HCT116 (cell line): ENCODE results near the gene C3orf22. TPM values are rescaled to one million over a fixed set of nuclear protein-coding genes. Genes with fewer than 3 reads are reported as not detected.

Experiments
- ATAC-seq: fragments of 200-7000 bp; cut with Tn5 transposase; 2 replicates; pipeline ENCODE4 v1.9.1; 2020; ENCODE audit warnings: mild to moderate bottlenecking, moderate library complexity
- BruUV-seq: library from RNA; stranded (reverse); fragments of 400-500 nt; replicated peaks from 2 replicates; lab custom pipeline; 2021; lab: Mats Ljungman, UMichigan
- CTCF ChIA-PET: fragments of 300-600 bp; sonication (Branson Sonifier 250); formaldehyde crosslinking; loops from one replicate; lab custom pipeline; 2021; ENCODE audit warnings: antibody characterized with exemption; lab: Charles Lee
- POLR2A ChIA-PET: fragments of 300-600, 350-600 bp; sonication (Branson Sonifier 250); formaldehyde crosslinking; loops from one replicate; lab custom pipeline; 2021; ENCODE audit warnings: antibody characterized with exemption; lab: Charles Lee
- RAD21 ChIA-PET, 2 experiments: fragments of 300-600 bp; sonication (Branson Sonifier 250); formaldehyde crosslinking; loops; one replicate each; lab custom pipeline; 2023; ENCODE audit warnings: low total read pairs in 2 of 2; ENCODE audit not compliant: uncharacterized antibody in 2 of 2, unreplicated experiment in 2 of 2, low non-redundant PET in 1 of 2; lab: Charles Lee
- DNase-seq: peaks from one replicate; pipeline ENCODE4 v3.0.0-alpha.2; 2010; ENCODE audit warnings: low read depth, low spot score
- H2AFZ ChIP-seq: fragments of 200-600 bp; shearing (Covaris generic), sonication (generic); 2 replicates; pipeline ENCODE4 v1.6.1; 2017; ENCODE audit warnings: low read depth, mixed run types, mixed read lengths, antibody characterized with exemption, low read length; ENCODE audit not compliant: poor library complexity, severe bottlenecking
- H3K27ac ChIP-seq: 2 replicates; pipeline ENCODE4 v1.5.1; 2012; ENCODE audit warnings: low read depth, low read length
- H3K27me3 ChIP-seq: fragments of 200-600 bp; sonication (generic); 2 replicates; pipeline ENCODE4 v1.6.1; 2016; ENCODE audit warnings: mixed run types, low read length, mixed read lengths; ENCODE audit not compliant: insufficient read depth
- H3K36me3 ChIP-seq, 2 experiments: fragments of 200-500 bp in 1 of 2; fragments of 200-600 bp in 1 of 2; sonication (Bioruptor generic) in 1 of 2; sonication (generic) in 1 of 2; 2 replicates each; pipeline versions ENCODE4 v1.5.1 to v1.6.1; 2014 to 2016; ENCODE audit warnings: low read length in 2 of 2, inconsistent platforms in 1 of 2, mixed read lengths in 1 of 2, mixed run types in 1 of 2; ENCODE audit not compliant: insufficient read depth in 2 of 2, control insufficient read depth in 1 of 2
- H3K4me1 ChIP-seq, 2 experiments: fragments of 200-600 bp in 1 of 2; sonication (generic) in 1 of 2; 2 replicates each; pipeline versions ENCODE4 v1.5.1 to v1.6.1; 2012 to 2017; ENCODE audit warnings: low read length in 2 of 2, inconsistent platforms in 1 of 2, mild to moderate bottlenecking in 1 of 2, mixed read lengths in 1 of 2, mixed run types in 1 of 2, moderate library complexity in 1 of 2; ENCODE audit not compliant: insufficient read depth in 2 of 2, control insufficient read depth in 1 of 2
- H3K4me2 ChIP-seq: fragments of 200-600 bp; sonication (generic); 2 replicates; pipeline ENCODE4 v1.6.1; 2017; ENCODE audit warnings: mixed run types, low read length, mixed read lengths
- H3K4me3 ChIP-seq, 2 experiments: fragments of 200-600 bp in 1 of 2; sonication (generic) in 1 of 2; replicated peaks in 1 of 2; 2 replicates each; pipeline ENCODE4 v1.5.1; 2011 to 2016; ENCODE audit warnings: low read length in 2 of 2, control low read depth in 1 of 2, low read depth in 1 of 2, mild to moderate bottlenecking in 1 of 2, mixed read lengths in 1 of 2, mixed run types in 1 of 2
- H3K79me2 ChIP-seq: fragments of 200-600 bp; sonication (generic); 2 replicates; pipeline ENCODE4 v1.6.1; 2017; ENCODE audit warnings: mild to moderate bottlenecking, mixed run types, low read length, moderate library complexity, mixed read lengths; ENCODE audit not compliant: insufficient read depth
- H3K9ac ChIP-seq: fragments of 200-600 bp; sonication (generic); 2 replicates; pipeline ENCODE4 v1.6.1; 2016; ENCODE audit warnings: low read length, mixed read lengths
- H3K9me2 ChIP-seq: fragments of 200-600 bp; sonication (generic), shearing (Covaris generic); 2 replicates; pipeline ENCODE4 v1.6.1; 2017; ENCODE audit warnings: mixed run types, mild to moderate bottlenecking, moderate library complexity; ENCODE audit not compliant: insufficient read depth
- H3K9me3 ChIP-seq, 2 experiments: fragments of 200-500 bp in 1 of 2; fragments of 200-600 bp in 1 of 2; sonication (Bioruptor generic) in 1 of 2; sonication (generic) in 1 of 2; 2 replicates each; pipeline ENCODE4 v1.6.1; 2014 to 2017; ENCODE audit warnings: low read length in 2 of 2, mixed read lengths in 2 of 2, inconsistent platforms in 1 of 2, low read depth in 1 of 2, mild to moderate bottlenecking in 1 of 2, mixed run types in 1 of 2, moderate library complexity in 1 of 2; ENCODE audit not compliant: control insufficient read depth in 1 of 2, insufficient read depth in 1 of 2
- H4K20me1 ChIP-seq: fragments of 200-600 bp; sonication (generic), shearing (Covaris generic); 2 replicates; pipeline ENCODE4 v1.6.1; 2017; ENCODE audit warnings: mixed run types, mild to moderate bottlenecking, moderate library complexity; ENCODE audit not compliant: insufficient read depth
- ATF3 ChIP-seq: IDR thresholded peaks from 2 replicates; pipeline ENCODE4 v1.6.1; 2012
- CBX3 ChIP-seq: IDR thresholded peaks from 2 replicates; pipeline ENCODE4 v1.6.1; 2012; ENCODE audit warnings: low read depth
- CTCF ChIP-seq, 3 experiments: fragments of 200-600 bp in 1 of 3; sonication (generic) in 1 of 3; IDR thresholded peaks in 2 of 3; conservative IDR thresholded peaks in 1 of 3; 2 replicates each; pipeline ENCODE4 v1.5.1; 2012 to 2017; ENCODE audit warnings: low read depth in 2 of 3, low read length in 2 of 3, antibody characterized with exemption in 1 of 3, borderline replicate concordance in 1 of 3, control low read depth in 1 of 3, mild to moderate bottlenecking in 1 of 3, mixed read lengths in 1 of 3, mixed run types in 1 of 3, moderate library complexity in 1 of 3; ENCODE audit not compliant: insufficient read depth in 1 of 3
- ELF1 ChIP-seq: IDR thresholded peaks from 2 replicates; pipeline ENCODE4 v1.6.1; 2012; ENCODE audit warnings: low read depth, borderline replicate concordance
- EZH2 ChIP-seq: fragments of 200-600 bp; sonication (generic); IDR thresholded peaks from 2 replicates; pipeline ENCODE4 v1.6.1; 2017; ENCODE audit warnings: antibody characterized with exemption, mixed run types
- EZH2phosphoT487 ChIP-seq: fragments of 200-600 bp; IDR thresholded peaks from 2 replicates; pipeline ENCODE4 v1.6.1; 2018; ENCODE audit warnings: antibody characterized with exemption, borderline replicate concordance
- FOSL1 ChIP-seq: IDR thresholded peaks from 2 replicates; pipeline ENCODE4 v1.6.1; 2012; ENCODE audit warnings: low read depth
- JUND ChIP-seq: IDR thresholded peaks from 2 replicates; pipeline ENCODE4 v1.6.1; 2012
- MAX ChIP-seq: IDR thresholded peaks from 2 replicates; pipeline ENCODE4 v1.6.1; 2012
- POLR2A ChIP-seq: IDR thresholded peaks from 2 replicates; pipeline ENCODE4 v1.7.0; 2011; ENCODE audit warnings: borderline replicate concordance; ENCODE audit not compliant: insufficient read depth, insufficient read length; ENCODE audit errors: extremely low read depth
- POLR2AphosphoS5 ChIP-seq: IDR thresholded peaks from 2 replicates; pipeline ENCODE4 v1.6.1; 2011; ENCODE audit warnings: mild to moderate bottlenecking, low read depth, low read length, moderate library complexity
- REST ChIP-seq: IDR thresholded peaks from 2 replicates; pipeline ENCODE4 v1.6.1; 2012; ENCODE audit warnings: low read depth
- SIN3A ChIP-seq: IDR thresholded peaks from 2 replicates; pipeline ENCODE4 v1.6.1; 2012; ENCODE audit warnings: low read depth
- SP1 ChIP-seq: IDR thresholded peaks from 2 replicates; pipeline ENCODE4 v1.6.1; 2012; ENCODE audit warnings: low read depth
- TCF7L2 ChIP-seq: IDR thresholded peaks from 2 replicates; pipeline ENCODE4 v1.7.0; 2011; ENCODE audit warnings: borderline replicate concordance, inconsistent platforms; ENCODE audit not compliant: insufficient read depth, insufficient read length; ENCODE audit errors: extremely low read depth
- YY1 ChIP-seq: IDR thresholded peaks from 2 replicates; pipeline ENCODE4 v1.6.1; 2011; ENCODE audit warnings: low read length, low read depth, moderate library complexity, mild to moderate bottlenecking; ENCODE audit not compliant: insufficient replicate concordance; ENCODE audit errors: extremely low read depth
- ZBTB33 ChIP-seq: IDR thresholded peaks from 2 replicates; pipeline ENCODE4 v1.6.1; 2011; ENCODE audit warnings: mild to moderate bottlenecking, low read length, moderate library complexity; ENCODE audit not compliant: insufficient replicate concordance; ENCODE audit errors: extremely low read depth
- ZFX ChIP-seq: fragments of 450-650 bp; IDR thresholded peaks from 2 replicates; pipeline ENCODE4 v1.6.1; 2017
- ZNF274 ChIP-seq: fragments of 200-500 bp; sonication (Bioruptor generic); IDR thresholded peaks from 2 replicates; pipeline ENCODE4 v1.6.1; 2014; ENCODE audit warnings: mild to moderate bottlenecking, low read depth, low read length, inconsistent platforms
- intact Hi-C: fragments of 100-400 bp; cut with micrococcal nuclease; formaldehyde crosslinking; loops from 2 replicates; pipeline ENCODE4 v1.10.0; 2022
- total RNA-seq: library from RNA; stranded (reverse); gene quantifications from one replicate; pipeline ENCODE4 v1.2.1, GENCODE V29; 2021; ENCODE audit not compliant: unreplicated experiment

The C3orf22 gene
- total RNA-seq, 1 experiment from 2014 or later = not detected

GRCh38 chr3:126527455-126528211, 31.1 kb downstream of the C3orf22 start:
- Histone ChIP-seq H4K20me1 (no peaks in the 10 kb centered on the region), H2AFZ (no peak overlapping the region), H3K27me3 (peaks cover 12% of the 10 kb centered on the region), H3K9me2 (no peaks in the 10 kb centered on the region), H3K4me3 (no peak overlapping the region), H3K9ac (no peak overlapping the region), H3K27ac (no peak overlapping the region), H3K4me2 (no peak overlapping the region), H3K4me1 (peaks cover 4 to 13% of the 10 kb centered on the region in 2 experiments; a peak in 2 of 4 replicates), H3K79me2 (no peaks in the 10 kb centered on the region), H3K9me3 (no peaks in the 10 kb centered on the region), H3K36me3 (no peaks in the 10 kb centered on the region)
- RAD21 ChIA-PET = interaction anchor here in 1 of 2 experiments (0.6 kb wide), 1 partner anchor 22 kb away, joined by 5 read pairs; no protein-coding TSS in a partner anchor
- POLR2A ChIA-PET = no interaction called here
- intact Hi-C loops = loop anchor here (10.0 kb wide), 1 partner anchor 137 kb away; no protein-coding TSS in a partner anchor
- BruUV-seq = no TSS peak
- CTCF ChIA-PET = no interaction called here
- DNase-seq = no peak
- TF ChIP-seq ZFX (no peak), EZH2phosphoT487 (no peak), YY1 (no peak), POLR2AphosphoS5 (no peak), ZNF274 (no peak), JUND (no peak), CTCF (IDR thresholded peaks at IDR 0.05 in 2 of 3, conservative IDR thresholded peaks at IDR 0.05 in 1 of 3; ENCODE audit: borderline replicate concordance in 1 of 3, insufficient read depth in 1 of 3, low read depth in 2 of 3, low read length in 2 of 3) (no peak), MAX (no peak), CBX3 (no peak), REST (no peak), POLR2A (no peak), SIN3A (no peak), EZH2 (no peak), SP1 (no peak), FOSL1 (no peak), ZBTB33 (no peak), TCF7L2 (no peak), ELF1 (no peak), ATF3 (no peak)
- no peak for ATAC-seq
